ENCODE data around the gene ZBTB16. TPM values are rescaled to one million over a fixed set of nuclear protein-coding genes. Genes with fewer than 3 reads are reported as not detected.
A peak's percentile ranks its signal among the peaks of the same experiment; 100 is the strongest.

ZBTB16 gene
- total RNA-seq, 2 donors from 2014 or later = 17.2 to 20.7 TPM

- H3K4me1 Mint-ChIP-seq = peaks cover 26% of the 10 kb centered on the region
- no peak overlapping the region for H3K4me3 Mint-ChIP-seq
- no peak for ATAC-seq
These were observed 51.7 kb downstream of the ZBTB16 start for GRCh38 chr11:114110952-114111947.

DNA sequence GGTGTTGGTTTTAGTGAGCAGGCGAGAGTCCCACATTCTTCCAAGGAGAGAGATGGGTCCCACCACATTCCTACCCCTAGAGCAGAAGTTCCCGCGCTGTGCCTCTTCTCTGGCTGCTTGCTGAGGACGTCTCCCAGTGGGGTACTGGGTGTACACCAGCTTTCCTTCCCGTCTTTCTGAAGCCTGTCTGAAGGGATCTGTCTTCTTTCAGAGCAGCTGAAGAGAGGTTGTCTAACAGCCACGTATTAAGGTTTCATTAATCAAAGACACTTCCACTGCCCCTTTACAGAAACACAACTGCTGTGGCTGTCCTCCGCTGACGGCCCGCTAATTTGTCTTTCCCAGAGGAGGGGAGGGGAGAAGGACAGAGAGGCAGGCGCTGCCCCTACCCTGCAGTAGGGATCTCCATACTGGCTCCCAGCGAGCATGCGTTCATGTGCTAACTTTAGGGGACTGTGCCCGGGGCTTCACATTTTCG is 56.0 kb downstream of the ZBTB16 start:
- peaks cover 29% of the 10 kb centered on the region for H3K4me1 Mint-ChIP-seq
- no peak for DNase-seq
- no peaks in the 10 kb centered on the region for H3K9me3 ChIP-seq (ENCODE audit: control insufficient read depth, low read length, poor library complexity, severe bottlenecking)
- ATAC-seq = no peak
- H3K27ac Mint-ChIP-seq = peak overlapping the region; percentile 53
- H3K27me3 Mint-ChIP-seq = peaks cover 15% of the 10 kb centered on the region
- H3K4me3 Mint-ChIP-seq = no peak overlapping the region
- H3K36me3 Mint-ChIP-seq (ENCODE audit: low read depth) = peaks cover 4% of the 10 kb centered on the region

More at GRCh38 chr11:114110952-114111947, 51.7 kb downstream of the ZBTB16 start:
- no peaks in the 10 kb centered on the region for H3K9me3 ChIP-seq (ENCODE audit: control insufficient read depth, low read length, poor library complexity, severe bottlenecking)
- peaks cover 21% of the 10 kb centered on the region for H3K27me3 Mint-ChIP-seq
- no peak for DNase-seq
- H3K27ac Mint-ChIP-seq = no peak overlapping the region
- peaks cover 6% of the 10 kb centered on the region for H3K36me3 Mint-ChIP-seq (ENCODE audit: low read depth)

GRCh38 chr11:114116357-114116756 is 56.8 kb downstream of the ZBTB16 start:
- no peak overlapping the region for H3K4me3 Mint-ChIP-seq
- no peak for ATAC-seq
- no peak overlapping the region for H3K27ac Mint-ChIP-seq
- H3K9me3 ChIP-seq (ENCODE audit: control insufficient read depth, low read length, poor library complexity, severe bottlenecking) = no peaks in the 10 kb centered on the region
- peaks cover 12% of the 10 kb centered on the region for H3K27me3 Mint-ChIP-seq
- peaks cover 25% of the 10 kb centered on the region for H3K4me1 Mint-ChIP-seq
- H3K36me3 Mint-ChIP-seq (ENCODE audit: low read depth) = peaks cover 4% of the 10 kb centered on the region
- no peak for DNase-seq

DNA sequence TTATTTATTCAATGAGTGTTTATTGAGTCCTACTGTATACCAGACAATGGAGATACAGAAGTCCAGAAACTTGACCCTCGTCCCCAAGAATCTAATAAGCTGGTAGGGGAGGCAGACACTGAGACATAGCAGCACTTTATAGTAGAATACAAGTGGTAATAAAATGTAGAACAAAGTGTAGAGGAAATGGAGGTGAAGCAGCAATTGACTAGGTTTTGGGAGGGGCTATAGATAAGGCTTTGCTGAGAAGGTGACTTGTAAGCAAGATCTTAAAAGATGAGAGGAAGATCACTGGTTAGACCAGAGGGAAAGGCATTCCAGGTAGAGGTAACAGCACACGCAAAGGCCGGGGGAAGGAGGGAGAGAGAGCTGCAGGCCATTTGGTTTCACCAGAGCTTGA is 57.3 kb downstream of the ZBTB16 start:
- H3K4me3 Mint-ChIP-seq = no peak overlapping the region
- ATAC-seq (no peak), DNase-seq (no peak)
- H3K9me3 ChIP-seq (ENCODE audit: control insufficient read depth, low read length, poor library complexity, severe bottlenecking) = no peaks in the 10 kb centered on the region
- peaks cover under 1% of the 10 kb centered on the region for H3K36me3 Mint-ChIP-seq (ENCODE audit: low read depth)
- peaks cover 21% of the 10 kb centered on the region for H3K4me1 Mint-ChIP-seq
- H3K27me3 Mint-ChIP-seq = peaks cover 8% of the 10 kb centered on the region
- H3K27ac Mint-ChIP-seq = no peak overlapping the region

DNA sequence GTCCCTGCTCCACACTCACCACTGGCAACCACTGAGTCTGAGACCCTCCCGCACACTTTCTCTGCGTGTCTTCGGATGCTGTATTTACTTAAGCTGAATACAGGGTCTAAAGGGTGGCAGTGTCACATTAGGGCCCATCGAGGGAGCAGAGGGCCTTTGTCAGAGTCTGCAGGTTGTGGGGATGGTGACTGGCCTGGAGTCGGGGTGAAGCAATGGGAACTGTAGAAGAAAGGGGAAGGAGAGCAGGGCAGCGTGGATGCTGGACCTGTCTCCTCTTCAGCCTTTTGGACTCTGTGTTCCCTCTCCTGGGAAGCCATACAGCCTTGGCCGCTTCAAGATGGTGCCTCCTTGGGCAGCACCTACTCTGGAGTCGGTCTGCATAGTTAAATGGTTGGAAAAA is 61.1 kb downstream of the ZBTB16 start:
- H3K9me3 ChIP-seq (ENCODE audit: control insufficient read depth, low read length, poor library complexity, severe bottlenecking) = no peaks in the 10 kb centered on the region
- peaks cover 18% of the 10 kb centered on the region for H3K4me1 Mint-ChIP-seq
- DNase-seq = no peak
- no peak for ATAC-seq
- no peak overlapping the region for H3K27ac Mint-ChIP-seq
- H3K36me3 Mint-ChIP-seq (ENCODE audit: low read depth) = no peaks in the 10 kb centered on the region
- H3K4me3 Mint-ChIP-seq = no peak overlapping the region
- no peaks in the 10 kb centered on the region for H3K27me3 Mint-ChIP-seq

GRCh38 chr11:114121138-114121537 is 61.6 kb downstream of the ZBTB16 start:
- H3K27me3 Mint-ChIP-seq = no peaks in the 10 kb centered on the region

DNA sequence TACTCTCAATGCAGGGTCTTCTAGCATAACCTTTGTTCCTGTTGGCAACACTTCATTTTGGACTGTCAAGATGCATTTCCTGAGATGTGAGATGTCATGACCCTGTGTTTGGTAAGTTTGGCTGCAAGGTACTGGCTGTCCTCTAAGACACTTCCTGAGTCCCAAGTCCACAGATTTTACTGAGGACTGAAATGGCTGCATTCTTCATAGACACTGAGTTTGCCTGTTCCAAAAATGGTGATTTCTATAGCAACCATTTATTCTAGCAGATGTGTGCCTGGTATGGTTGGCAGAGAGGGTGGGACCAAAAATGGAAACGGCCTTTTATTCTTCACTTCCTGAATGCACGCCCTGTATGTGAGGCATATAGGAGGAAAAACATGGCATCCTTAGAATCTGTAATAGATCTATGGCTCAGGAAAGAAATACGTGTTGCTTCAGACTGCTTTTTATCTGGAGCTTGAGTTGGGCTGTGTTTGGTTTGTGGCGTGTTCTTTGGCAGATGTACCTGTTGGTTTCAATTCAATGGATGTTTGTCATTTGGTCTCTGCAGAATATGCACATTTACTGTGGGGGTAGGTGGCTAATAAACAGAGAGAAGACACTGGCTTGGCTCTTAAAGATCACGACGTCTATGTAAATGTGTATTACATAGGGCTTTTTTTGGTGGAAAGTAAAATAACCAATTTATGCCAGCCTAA is 62.4 kb downstream of the ZBTB16 start:
- H3K9me3 ChIP-seq (ENCODE audit: control insufficient read depth, low read length, poor library complexity, severe bottlenecking) = no peaks in the 10 kb centered on the region
- Mint-ChIP-seq H3K36me3 (ENCODE audit: low read depth) (peaks cover 3% of the 10 kb centered on the region), H3K27ac (no peak overlapping the region), H3K4me3 (no peak overlapping the region), H3K27me3 (no peaks in the 10 kb centered on the region), H3K4me1 (peaks cover 21% of the 10 kb centered on the region)
- DNase-seq (no peak), ATAC-seq (no peak)

More at GRCh38 chr11:114121138-114121537, 61.6 kb downstream of the ZBTB16 start:
- Mint-ChIP-seq H3K4me1 (peaks cover 18% of the 10 kb centered on the region), H3K4me3 (no peak overlapping the region), H3K27ac (no peak overlapping the region), H3K36me3 (ENCODE audit: low read depth) (no peaks in the 10 kb centered on the region)
- DNase-seq (no peak), ATAC-seq (no peak)
- no peaks in the 10 kb centered on the region for H3K9me3 ChIP-seq (ENCODE audit: control insufficient read depth, low read length, poor library complexity, severe bottlenecking)

- peaks cover 3% of the 10 kb centered on the region for H3K36me3 Mint-ChIP-seq (ENCODE audit: low read depth)
- DNase-seq = no peak
- H3K27me3 Mint-ChIP-seq = no peaks in the 10 kb centered on the region
- H3K9me3 ChIP-seq (ENCODE audit: control insufficient read depth, low read length, poor library complexity, severe bottlenecking) = no peaks in the 10 kb centered on the region
- peaks cover 14% of the 10 kb centered on the region for H3K4me1 Mint-ChIP-seq
- H3K27ac Mint-ChIP-seq = no peak overlapping the region
- H3K4me3 Mint-ChIP-seq = no peak overlapping the region
- ATAC-seq = no peak
These were observed 63.2 kb downstream of the ZBTB16 start for GRCh38 chr11:114122686-114123085.

DNA sequence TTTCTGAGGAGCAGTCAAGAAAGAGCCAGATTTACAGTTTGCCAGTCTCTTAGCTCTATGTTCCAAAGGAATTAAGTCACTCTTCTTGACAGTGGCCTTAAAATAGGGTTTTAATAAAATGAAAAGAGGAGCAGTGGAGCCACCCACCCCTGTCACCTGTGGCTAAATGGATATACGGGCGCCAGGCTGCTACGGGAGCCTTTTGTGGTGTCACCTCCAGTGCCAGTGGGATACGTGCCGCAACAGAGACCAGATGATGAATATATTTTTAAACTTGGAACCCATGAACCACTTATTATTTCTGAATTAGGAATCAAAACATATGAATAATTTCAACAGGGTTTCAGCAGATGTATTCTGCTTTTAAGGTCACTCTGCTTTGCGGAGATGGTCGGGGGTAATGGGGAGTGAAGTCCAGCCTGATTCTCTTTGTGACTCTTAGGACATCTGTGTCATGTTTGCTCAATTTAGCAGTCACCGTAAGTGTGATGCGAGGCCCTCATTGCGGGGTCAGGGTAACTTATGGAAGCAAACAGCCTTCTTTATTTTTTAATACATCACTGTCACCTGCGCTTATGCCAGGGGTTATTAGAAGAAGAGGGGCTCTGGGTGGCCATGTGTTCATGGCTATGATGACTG is 64.3 kb downstream of the ZBTB16 start:
- Mint-ChIP-seq H3K4me1 (peaks cover 15% of the 10 kb centered on the region), H3K4me3 (no peak overlapping the region), H3K27me3 (no peaks in the 10 kb centered on the region), H3K27ac (no peak overlapping the region), H3K36me3 (ENCODE audit: low read depth) (peaks cover 3% of the 10 kb centered on the region)
- ATAC-seq (no peak), DNase-seq (no peak)
- no peaks in the 10 kb centered on the region for H3K9me3 ChIP-seq (ENCODE audit: control insufficient read depth, low read length, poor library complexity, severe bottlenecking)

DNA sequence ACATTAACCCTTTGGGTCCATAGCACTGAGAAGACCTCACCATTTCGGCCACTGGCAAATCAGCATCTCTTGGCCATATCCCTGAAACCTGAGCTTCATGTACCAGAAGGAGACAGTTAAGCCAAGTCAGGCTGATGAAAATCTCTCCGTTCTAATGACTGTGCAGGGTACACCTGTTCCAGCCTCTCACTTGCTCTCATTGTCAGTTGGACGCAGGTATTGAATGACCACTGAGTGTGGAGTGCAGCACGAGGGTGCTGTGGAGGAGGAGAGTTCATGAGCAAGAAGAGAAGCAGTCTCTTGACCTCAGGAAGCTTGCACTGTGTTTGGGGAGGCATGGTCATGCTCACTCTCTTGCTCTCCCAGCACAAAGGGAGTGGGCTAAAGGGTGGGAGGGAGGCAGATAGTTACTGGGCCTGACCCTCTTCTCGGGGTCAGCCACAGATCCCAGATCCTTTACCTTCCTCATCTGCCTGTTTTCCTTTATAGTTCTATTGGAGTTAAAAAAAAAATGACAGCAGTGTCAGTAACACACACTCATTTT is 65.2 kb downstream of the ZBTB16 start:
- no peaks in the 10 kb centered on the region for H3K9me3 ChIP-seq (ENCODE audit: control insufficient read depth, low read length, poor library complexity, severe bottlenecking)
- no peak for ATAC-seq
- H3K27ac Mint-ChIP-seq = no peak overlapping the region
- no peaks in the 10 kb centered on the region for H3K27me3 Mint-ChIP-seq
- peaks cover 3% of the 10 kb centered on the region for H3K36me3 Mint-ChIP-seq (ENCODE audit: low read depth)
- H3K4me3 Mint-ChIP-seq = no peak overlapping the region
- no peak for DNase-seq
- H3K4me1 Mint-ChIP-seq = peaks cover 12% of the 10 kb centered on the region

DNA sequence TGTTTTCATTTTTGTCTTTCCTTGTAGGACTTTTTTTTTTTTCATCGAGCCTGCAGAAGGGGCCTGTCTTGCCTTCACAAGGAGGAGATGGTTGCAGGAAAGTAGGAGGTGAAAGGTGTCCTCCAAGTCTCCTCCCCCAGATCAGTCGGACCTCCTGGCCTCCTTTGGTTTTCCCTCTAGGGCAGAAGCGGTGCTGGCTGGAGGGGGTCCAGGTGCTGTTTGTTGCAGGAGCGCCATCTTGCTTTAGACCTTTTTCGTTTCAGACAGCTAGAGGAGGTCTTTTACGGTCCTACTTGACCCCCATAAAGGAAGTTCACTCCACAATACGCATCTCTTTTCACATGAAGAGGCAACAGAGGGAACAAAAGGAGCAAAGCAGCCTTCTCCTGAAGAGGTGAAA is 66.0 kb downstream of the ZBTB16 start:
- H3K4me3 Mint-ChIP-seq = no peak overlapping the region
- no peaks in the 10 kb centered on the region for H3K27me3 Mint-ChIP-seq
- DNase-seq (no peak), ATAC-seq (no peak)
- peaks cover 8% of the 10 kb centered on the region for H3K4me1 Mint-ChIP-seq
- H3K27ac Mint-ChIP-seq = no peak overlapping the region
- peaks cover 3% of the 10 kb centered on the region for H3K36me3 Mint-ChIP-seq (ENCODE audit: low read depth)
- H3K9me3 ChIP-seq (ENCODE audit: control insufficient read depth, low read length, poor library complexity, severe bottlenecking) = no peaks in the 10 kb centered on the region

GRCh38 chr11:114125959-114126358 is 66.4 kb downstream of the ZBTB16 start:
- no peak for ATAC-seq

GRCh38 chr11:114128399-114128798 is 68.9 kb downstream of the ZBTB16 start:
- H3K36me3 Mint-ChIP-seq (ENCODE audit: low read depth) = peaks cover 3% of the 10 kb centered on the region
- H3K4me1 Mint-ChIP-seq = peaks cover 14% of the 10 kb centered on the region
- no peak for ATAC-seq
- H3K4me3 Mint-ChIP-seq = no peak overlapping the region
- no peaks in the 10 kb centered on the region for H3K9me3 ChIP-seq (ENCODE audit: control insufficient read depth, low read length, poor library complexity, severe bottlenecking)
- H3K27me3 Mint-ChIP-seq = no peaks in the 10 kb centered on the region
- no peak for DNase-seq
- no peak overlapping the region for H3K27ac Mint-ChIP-seq

More at GRCh38 chr11:114125959-114126358, 66.4 kb downstream of the ZBTB16 start:
- Mint-ChIP-seq H3K4me1 (peaks cover 11% of the 10 kb centered on the region), H3K4me3 (no peak overlapping the region), H3K27ac (no peak overlapping the region), H3K27me3 (no peaks in the 10 kb centered on the region), H3K36me3 (ENCODE audit: low read depth) (peaks cover 3% of the 10 kb centered on the region)
- no peaks in the 10 kb centered on the region for H3K9me3 ChIP-seq (ENCODE audit: control insufficient read depth, low read length, poor library complexity, severe bottlenecking)
- DNase-seq = no peak
